ENCODE data around the gene ASCL5. TPM values are rescaled to one million over a fixed set of nuclear protein-coding genes. Genes with fewer than 3 reads are reported as not detected.

The ASCL5 gene
- total RNA-seq, 1 experiment from 2014 or later: 0.31 TPM

- Mint-ChIP-seq H3K27ac (no peak overlapping the region), H3K4me3 (no peak overlapping the region), H3K4me1 (no peaks in the 10 kb centered on the region), H3K27me3 (ENCODE audit: low read depth) (no peaks in the 10 kb centered on the region), H3K9me3 (no peaks in the 10 kb centered on the region), H3K36me3 (no peaks in the 10 kb centered on the region)
- ATAC-seq (no peak), DNase-seq (ENCODE audit: low spot score) (no peak)
- POLR2A ChIA-PET: interaction anchor here (0.6 kb wide), 1 partner anchor 9 kb away, joined by 3 read pairs; no protein-coding TSS in a partner anchor
- no peak for TF ChIP-seq ESRRA (CRISPR knock-in tag; IDR thresholded peaks at IDR 0.05; ENCODE audit: borderline replicate concordance)
- TF ChIP-seq OVOL2 (CRISPR knock-in tag; IDR thresholded peaks at IDR 0.05; ENCODE audit: borderline replicate concordance): no peak
- TF ChIP-seq ZNF138 (CRISPR knock-in tag; conservative IDR thresholded peaks at IDR 0.05): no peak
- TF ChIP-seq ZNF396 (CRISPR knock-in tag; IDR thresholded peaks at IDR 0.05; ENCODE audit: borderline replicate concordance): no peak
- TF ChIP-seq, protein P1, sequence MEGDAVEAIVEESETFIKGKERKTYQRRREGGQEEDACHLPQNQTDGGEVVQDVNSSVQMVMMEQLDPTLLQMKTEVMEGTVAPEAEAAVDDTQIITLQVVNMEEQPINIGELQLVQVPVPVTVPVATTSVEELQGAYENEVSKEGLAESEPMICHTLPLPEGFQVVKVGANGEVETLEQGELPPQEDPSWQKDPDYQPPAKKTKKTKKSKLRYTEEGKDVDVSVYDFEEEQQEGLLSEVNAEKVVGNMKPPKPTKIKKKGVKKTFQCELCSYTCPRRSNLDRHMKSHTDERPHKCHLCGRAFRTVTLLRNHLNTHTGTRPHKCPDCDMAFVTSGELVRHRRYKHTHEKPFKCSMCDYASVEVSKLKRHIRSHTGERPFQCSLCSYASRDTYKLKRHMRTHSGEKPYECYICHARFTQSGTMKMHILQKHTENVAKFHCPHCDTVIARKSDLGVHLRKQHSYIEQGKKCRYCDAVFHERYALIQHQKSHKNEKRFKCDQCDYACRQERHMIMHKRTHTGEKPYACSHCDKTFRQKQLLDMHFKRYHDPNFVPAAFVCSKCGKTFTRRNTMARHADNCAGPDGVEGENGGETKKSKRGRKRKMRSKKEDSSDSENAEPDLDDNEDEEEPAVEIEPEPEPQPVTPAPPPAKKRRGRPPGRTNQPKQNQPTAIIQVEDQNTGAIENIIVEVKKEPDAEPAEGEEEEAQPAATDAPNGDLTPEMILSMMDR (IDR thresholded peaks at IDR 0.05): no peak
- TF ChIP-seq, protein P2, sequence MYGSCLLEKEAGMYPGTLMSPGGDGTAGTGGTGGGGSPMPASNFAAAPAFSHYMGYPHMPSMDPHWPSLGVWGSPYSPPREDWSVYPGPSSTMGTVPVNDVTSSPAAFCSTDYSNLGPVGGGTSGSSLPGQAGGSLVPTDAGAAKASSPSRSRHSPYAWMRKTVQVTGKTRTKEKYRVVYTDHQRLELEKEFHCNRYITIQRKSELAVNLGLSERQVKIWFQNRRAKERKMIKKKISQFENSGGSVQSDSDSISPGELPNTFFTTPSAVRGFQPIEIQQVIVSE (CRISPR knock-in tag; IDR thresholded peaks at IDR 0.05; ENCODE audit: borderline replicate concordance): no peak
- no peak for TF ChIP-seq GTF2I (CRISPR knock-in tag; conservative IDR thresholded peaks at IDR 0.05)
- TF ChIP-seq NR2C2 (CRISPR knock-in tag; IDR thresholded peaks at IDR 0.05): no peak
- TF ChIP-seq ETV6 (CRISPR knock-in tag; IDR thresholded peaks at IDR 0.05): no peak
- TF ChIP-seq FOXK1 (CRISPR knock-in tag; IDR thresholded peaks at IDR 0.05): no peak
- TF ChIP-seq KAT7 (CRISPR knock-in tag; IDR thresholded peaks at IDR 0.05; ENCODE audit: borderline replicate concordance): no peak
- no peak for TF ChIP-seq JUN (CRISPR knock-in tag; IDR thresholded peaks at IDR 0.05)
- CTCF ChIA-PET: interaction anchor here (0.6 to 3.0 kb wide), 4 partner anchors 9 to 970 kb away, joined by 3 to 14 read pairs (median 7); no protein-coding TSS in a partner anchor
Measured at GRCh38 chr1:201094832-201095231, 32.2 kb downstream of the ASCL5 start.

DNA sequence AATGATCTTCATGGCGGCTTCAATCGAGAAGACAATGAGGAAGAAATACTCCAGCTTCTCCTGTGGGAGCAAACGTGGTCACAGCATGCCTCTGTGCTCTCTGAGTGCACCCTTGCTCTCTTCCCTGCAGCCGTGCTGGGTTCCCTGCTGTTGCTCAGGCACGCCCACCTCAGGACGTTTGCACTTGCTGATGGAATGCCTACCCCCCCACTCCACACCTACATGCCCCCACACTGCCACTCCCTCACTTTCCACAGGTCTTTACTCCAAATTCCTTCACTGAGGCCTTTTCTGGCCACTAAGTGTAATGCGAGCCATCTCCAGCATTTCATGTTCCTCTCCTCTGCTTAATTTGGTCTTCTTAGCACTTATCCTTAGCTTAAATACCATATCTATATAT is 33.0 kb downstream of the ASCL5 start:
- ATAC-seq (no peak), DNase-seq (ENCODE audit: low spot score) (no peak)
- no peaks in the 10 kb centered on the region for H3K9me3 Mint-ChIP-seq
- peaks cover 6% of the 10 kb centered on the region; the same call in 1 of the 2 replicates for H3K4me1 Mint-ChIP-seq
- no peaks in the 10 kb centered on the region for H3K27me3 Mint-ChIP-seq (ENCODE audit: low read depth)
- H3K36me3 Mint-ChIP-seq: no peaks in the 10 kb centered on the region
- CTCF ChIA-PET: interaction anchor here (1.0 to 3.0 kb wide), 3 partner anchors 8 to 26 kb away, joined by 3 to 14 read pairs (median 10); no protein-coding TSS in a partner anchor
- TF ChIP-seq ZNF423 (CRISPR knock-in tag; IDR thresholded peaks at IDR 0.05) (no peak), ATF1 (CRISPR knock-in tag; IDR thresholded peaks at IDR 0.05) (no peak), MYBL2 (CRISPR knock-in tag; IDR thresholded peaks at IDR 0.05) (no peak), SMAD4 (CRISPR knock-in tag; IDR thresholded peaks at IDR 0.05) (no peak)
- TF ChIP-seq, protein P3, sequence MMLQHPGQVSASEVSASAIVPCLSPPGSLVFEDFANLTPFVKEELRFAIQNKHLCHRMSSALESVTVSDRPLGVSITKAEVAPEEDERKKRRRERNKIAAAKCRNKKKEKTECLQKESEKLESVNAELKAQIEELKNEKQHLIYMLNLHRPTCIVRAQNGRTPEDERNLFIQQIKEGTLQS (CRISPR knock-in tag; conservative IDR thresholded peaks at IDR 0.05): no peak
- TF ChIP-seq, protein P4, sequence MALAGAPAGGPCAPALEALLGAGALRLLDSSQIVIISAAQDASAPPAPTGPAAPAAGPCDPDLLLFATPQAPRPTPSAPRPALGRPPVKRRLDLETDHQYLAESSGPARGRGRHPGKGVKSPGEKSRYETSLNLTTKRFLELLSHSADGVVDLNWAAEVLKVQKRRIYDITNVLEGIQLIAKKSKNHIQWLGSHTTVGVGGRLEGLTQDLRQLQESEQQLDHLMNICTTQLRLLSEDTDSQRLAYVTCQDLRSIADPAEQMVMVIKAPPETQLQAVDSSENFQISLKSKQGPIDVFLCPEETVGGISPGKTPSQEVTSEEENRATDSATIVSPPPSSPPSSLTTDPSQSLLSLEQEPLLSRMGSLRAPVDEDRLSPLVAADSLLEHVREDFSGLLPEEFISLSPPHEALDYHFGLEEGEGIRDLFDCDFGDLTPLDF (CRISPR knock-in tag; IDR thresholded peaks at IDR 0.05): no peak
- no peak overlapping the region for H3K4me3 Mint-ChIP-seq
- POLR2A ChIA-PET: no interaction called here
- no peak overlapping the region for H3K27ac Mint-ChIP-seq

- CTCF ChIA-PET: interaction anchor here (2.0 kb wide), 1 partner anchor 7 kb away, joined by 10 read pairs; no protein-coding TSS in a partner anchor
- TF ChIP-seq ERG (CRISPR knock-in tag; IDR thresholded peaks at IDR 0.05) (no peak), PRRX2 (CRISPR knock-in tag; IDR thresholded peaks at IDR 0.05) (no peak), EMX1 (CRISPR knock-in tag; IDR thresholded peaks at IDR 0.05) (no peak)
- TF ChIP-seq, protein P5, sequence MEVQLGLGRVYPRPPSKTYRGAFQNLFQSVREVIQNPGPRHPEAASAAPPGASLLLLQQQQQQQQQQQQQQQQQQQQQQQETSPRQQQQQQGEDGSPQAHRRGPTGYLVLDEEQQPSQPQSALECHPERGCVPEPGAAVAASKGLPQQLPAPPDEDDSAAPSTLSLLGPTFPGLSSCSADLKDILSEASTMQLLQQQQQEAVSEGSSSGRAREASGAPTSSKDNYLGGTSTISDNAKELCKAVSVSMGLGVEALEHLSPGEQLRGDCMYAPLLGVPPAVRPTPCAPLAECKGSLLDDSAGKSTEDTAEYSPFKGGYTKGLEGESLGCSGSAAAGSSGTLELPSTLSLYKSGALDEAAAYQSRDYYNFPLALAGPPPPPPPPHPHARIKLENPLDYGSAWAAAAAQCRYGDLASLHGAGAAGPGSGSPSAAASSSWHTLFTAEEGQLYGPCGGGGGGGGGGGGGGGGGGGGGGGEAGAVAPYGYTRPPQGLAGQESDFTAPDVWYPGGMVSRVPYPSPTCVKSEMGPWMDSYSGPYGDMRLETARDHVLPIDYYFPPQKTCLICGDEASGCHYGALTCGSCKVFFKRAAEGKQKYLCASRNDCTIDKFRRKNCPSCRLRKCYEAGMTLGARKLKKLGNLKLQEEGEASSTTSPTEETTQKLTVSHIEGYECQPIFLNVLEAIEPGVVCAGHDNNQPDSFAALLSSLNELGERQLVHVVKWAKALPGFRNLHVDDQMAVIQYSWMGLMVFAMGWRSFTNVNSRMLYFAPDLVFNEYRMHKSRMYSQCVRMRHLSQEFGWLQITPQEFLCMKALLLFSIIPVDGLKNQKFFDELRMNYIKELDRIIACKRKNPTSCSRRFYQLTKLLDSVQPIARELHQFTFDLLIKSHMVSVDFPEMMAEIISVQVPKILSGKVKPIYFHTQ (CRISPR knock-in tag; IDR thresholded peaks at IDR 0.05): no peak
- TF ChIP-seq, protein P6, sequence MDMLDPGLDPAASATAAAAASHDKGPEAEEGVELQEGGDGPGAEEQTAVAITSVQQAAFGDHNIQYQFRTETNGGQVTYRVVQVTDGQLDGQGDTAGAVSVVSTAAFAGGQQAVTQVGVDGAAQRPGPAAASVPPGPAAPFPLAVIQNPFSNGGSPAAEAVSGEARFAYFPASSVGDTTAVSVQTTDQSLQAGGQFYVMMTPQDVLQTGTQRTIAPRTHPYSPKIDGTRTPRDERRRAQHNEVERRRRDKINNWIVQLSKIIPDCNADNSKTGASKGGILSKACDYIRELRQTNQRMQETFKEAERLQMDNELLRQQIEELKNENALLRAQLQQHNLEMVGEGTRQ (CRISPR knock-in tag; IDR thresholded peaks at IDR 0.05): no peak
- TF ChIP-seq, protein P2 (CRISPR knock-in tag; IDR thresholded peaks at IDR 0.05; ENCODE audit: borderline replicate concordance): no peak
Measured at GRCh38 chr1:201093561-201093960, 33.4 kb downstream of the ASCL5 start.

More at GRCh38 chr1:201093561-201093960, 33.4 kb downstream of the ASCL5 start:
- Mint-ChIP-seq H3K27me3 (ENCODE audit: low read depth) (no peaks in the 10 kb centered on the region), H3K27ac (no peak overlapping the region), H3K4me1 (peaks cover 6% of the 10 kb centered on the region; the same call in 1 of the 2 replicates), H3K9me3 (no peaks in the 10 kb centered on the region), H3K36me3 (no peaks in the 10 kb centered on the region), H3K4me3 (no peak overlapping the region)
- POLR2A ChIA-PET: no interaction called here
- DNase-seq (ENCODE audit: low spot score) (no peak), ATAC-seq (no peak)

All from WTC11 (cell line).